ENCODE measurements around the gene PTN.

The PTN gene

GRCh38 chr7:137343281-137343841, at the start of gene PTN:
Gene PTN (minus strand): TSS chr7:137343733. CDS start chr7:137254973, 88,760 bp downstream.
- peak; percentile 77 for DNase-seq (ENCODE audit: low spot score)

GRCh38 chr7:137390076-137390475, 46.5 kb upstream of the PTN start:
- DNase-seq (ENCODE audit: low spot score), result no peak

GRCh38 chr7:137388916-137389315, 45.4 kb upstream of the PTN start:
- DNase-seq (ENCODE audit: low spot score), result no peak

- DNase-seq (ENCODE audit: low spot score), result no peak
Observed at GRCh38 chr7:137386966-137387365, 43.4 kb upstream of the PTN start.

GRCh38 chr7:137381045-137381444, 37.5 kb upstream of the PTN start:
- DNase-seq (ENCODE audit: low spot score), result no peak

GRCh38 chr7:137373507-137373906, 30.0 kb upstream of the PTN start:
- DNase-seq (ENCODE audit: low spot score), result no peak

- no peak for DNase-seq (ENCODE audit: low spot score)
Observed at GRCh38 chr7:137371616-137372015, 28.1 kb upstream of the PTN start.

- no peak for DNase-seq (ENCODE audit: low spot score)
Observed at GRCh38 chr7:137366995-137367394, 23.5 kb upstream of the PTN start.

GRCh38 chr7:137363683-137364082, 20.1 kb upstream of the PTN start:
- no peak for DNase-seq (ENCODE audit: low spot score)

- DNase-seq (ENCODE audit: low spot score), result no peak
Observed at GRCh38 chr7:137360087-137360679, 16.6 kb upstream of the PTN start.

- DNase-seq (ENCODE audit: low spot score), result no peak
Observed at GRCh38 chr7:137354961-137355360, 11.4 kb upstream of the PTN start.

- peak; percentile 17 for DNase-seq (ENCODE audit: low spot score)
Observed at GRCh38 chr7:137354396-137354795, 10.9 kb upstream of the PTN start.

- no peak for DNase-seq (ENCODE audit: low spot score)
Observed at GRCh38 chr7:137351941-137352340, 8.4 kb upstream of the PTN start.

GRCh38 chr7:137345799-137346449, 2.4 kb upstream of the PTN start:
- DNase-seq (ENCODE audit: low spot score), result no peak

GRCh38 chr7:137342828-137343261, 688 bp downstream of the PTN start:
- no peak for DNase-seq (ENCODE audit: low spot score)

- DNase-seq (ENCODE audit: low spot score), result no peak
Observed at GRCh38 chr7:137342265-137342664, 1.3 kb downstream of the PTN start.

GRCh38 chr7:137337902-137338301, 5.6 kb downstream of the PTN start:
- DNase-seq (ENCODE audit: low spot score), result no peak

- DNase-seq (ENCODE audit: low spot score), result no peak
Observed at GRCh38 chr7:137335814-137336213, 7.7 kb downstream of the PTN start.

- DNase-seq (ENCODE audit: low spot score), result no peak
Observed at GRCh38 chr7:137331378-137331777, 12.2 kb downstream of the PTN start.

- DNase-seq (ENCODE audit: low spot score), result no peak
Observed at GRCh38 chr7:137329411-137329810, 14.1 kb downstream of the PTN start.

GRCh38 chr7:137328373-137329120, 15.0 kb downstream of the PTN start:
- peak; percentile 66 for DNase-seq (ENCODE audit: low spot score)

GRCh38 chr7:137325927-137326326, 17.6 kb downstream of the PTN start:
- DNase-seq (ENCODE audit: low spot score), result no peak
